SIG-M5 treated with dmso at 0.1 percent for 504 hours (cell line): ENCODE data around the gene CASZ1.

ENCODE experiments used
- DNase-seq: peaks from one replicate; lab custom pipeline; 2025; ENCODE audit not compliant: unreplicated experiment; lab: John Stamatoyannopoulos, UW

The CASZ1 gene

DNA sequence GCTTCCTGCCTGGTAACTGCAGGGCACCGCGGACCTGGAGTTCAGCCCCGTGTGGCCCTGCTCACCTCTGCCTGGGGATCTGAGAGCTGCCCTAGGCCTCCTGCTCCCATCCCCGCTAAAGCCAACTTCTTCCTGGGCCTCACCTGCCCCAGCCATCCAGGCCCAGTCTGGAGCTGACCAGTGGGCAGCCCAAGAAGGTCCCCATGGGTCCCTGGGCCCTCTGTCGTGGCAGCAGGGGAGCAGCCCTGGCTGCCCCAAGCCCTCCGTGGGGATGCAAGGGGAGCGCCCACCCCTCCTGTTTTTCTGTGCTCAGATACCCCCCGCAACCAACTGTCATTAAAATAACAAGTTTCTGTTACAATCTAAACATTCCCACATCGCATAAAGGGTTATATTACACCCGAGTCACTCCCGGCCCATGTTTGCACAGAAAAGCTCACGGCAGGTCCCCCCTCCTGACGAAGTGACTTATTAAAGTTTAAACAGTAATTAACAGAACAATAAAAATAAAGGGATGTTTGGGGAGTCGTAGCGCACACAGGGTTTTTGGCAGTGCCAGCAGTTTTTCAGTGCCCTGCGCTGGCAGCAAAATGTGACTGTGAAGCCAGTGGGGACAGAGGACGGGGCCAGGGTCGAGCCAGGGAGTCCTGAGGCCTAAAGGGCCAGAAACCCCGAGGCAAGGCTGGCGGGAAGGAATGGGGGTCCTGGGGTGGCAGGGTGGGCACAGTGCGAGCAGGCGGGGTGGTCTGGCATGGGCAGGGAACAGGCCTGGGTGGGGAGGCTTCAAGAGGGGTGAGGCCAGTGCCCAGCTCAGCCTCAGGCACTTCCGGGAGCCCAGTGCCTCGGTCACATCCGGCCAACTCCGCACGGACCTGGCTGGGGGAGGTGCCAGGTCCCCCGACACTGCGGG, 121.5 kb downstream of the CASZ1 start:
- DNase-seq: no peak

DNA sequence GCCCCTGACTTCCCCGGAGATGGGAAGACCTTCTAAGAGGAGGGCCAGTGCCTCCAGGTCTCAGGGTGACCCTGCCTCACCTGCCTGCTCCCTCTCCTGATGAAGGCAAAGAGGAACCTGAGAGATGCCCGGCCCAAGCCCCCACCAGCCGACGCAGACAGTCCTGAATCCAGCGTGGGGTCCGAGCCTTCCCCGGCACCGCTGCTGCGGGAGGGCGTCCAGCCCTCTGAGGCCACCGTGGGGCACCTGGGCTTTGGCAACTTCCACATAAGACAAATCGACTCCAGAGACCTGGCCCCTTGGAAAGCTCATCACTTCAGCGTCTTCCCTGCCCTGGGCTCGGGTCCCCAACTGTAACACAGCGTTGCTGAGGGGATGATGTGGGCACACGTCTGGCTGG, 122.2 kb downstream of the CASZ1 start:
- DNase-seq: no peak

DNA sequence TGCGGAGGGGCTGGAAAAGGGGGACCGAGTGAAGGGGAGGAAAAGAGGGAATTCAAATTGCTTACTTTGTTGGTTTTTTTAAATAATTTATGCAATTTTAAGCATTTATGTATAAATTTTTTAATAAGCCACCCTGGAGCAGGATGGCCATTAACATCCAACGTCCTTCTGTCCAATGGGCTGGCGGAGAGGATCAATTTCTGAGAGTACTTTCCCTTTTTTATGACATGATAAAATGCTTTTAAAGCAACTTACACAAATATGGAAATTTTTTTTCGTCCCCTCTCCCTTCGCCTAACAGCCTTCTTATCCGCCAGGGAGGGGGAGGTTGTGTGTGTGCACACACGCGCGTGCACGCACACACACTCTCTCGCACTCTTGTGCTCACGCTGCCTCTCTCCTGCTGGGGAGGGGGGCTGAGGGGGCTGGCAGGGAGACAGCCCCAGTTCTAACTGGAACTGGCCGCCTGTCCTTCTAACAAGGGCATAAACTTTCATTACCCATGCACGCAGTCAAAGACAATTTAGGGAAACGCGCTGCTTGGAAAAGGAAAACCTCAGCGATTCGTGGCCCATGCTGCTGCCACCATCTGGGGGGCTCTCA, 123.2 kb downstream of the CASZ1 start:
- no peak for DNase-seq

DNA sequence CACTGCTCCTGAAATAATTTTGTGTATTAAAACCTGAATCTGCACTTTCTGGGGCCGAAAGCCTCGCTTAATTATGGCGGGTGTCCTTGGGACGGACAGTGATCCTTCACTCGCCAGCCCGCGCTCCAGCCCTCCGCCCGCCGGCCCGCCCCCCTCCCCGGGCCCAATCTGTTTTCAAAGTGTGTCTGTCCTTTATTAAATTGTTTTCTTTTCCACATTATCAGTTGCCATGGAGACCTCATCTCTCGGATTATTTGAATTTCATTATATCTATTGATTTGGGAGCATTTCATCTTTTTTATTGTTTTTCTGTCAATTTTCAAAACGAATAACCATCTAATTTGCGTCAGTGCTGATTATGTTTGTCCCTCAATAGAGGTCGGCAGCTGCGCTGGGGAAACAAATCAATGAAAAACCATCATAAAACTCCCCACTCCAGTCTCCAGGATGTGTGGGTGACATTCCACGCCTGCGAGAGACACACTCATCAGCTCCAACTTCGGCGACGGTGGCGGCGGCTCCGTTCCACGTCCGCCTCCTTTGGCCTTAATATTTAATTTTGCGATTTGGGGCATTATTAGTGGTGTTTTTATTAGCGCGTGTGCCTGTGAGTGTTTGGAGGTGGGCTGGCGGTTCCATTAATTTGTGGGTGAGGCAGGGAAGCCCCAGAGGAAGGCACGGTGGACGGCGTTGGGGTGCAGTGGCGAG, 123.9 kb downstream of the CASZ1 start:
- no peak for DNase-seq

DNA sequence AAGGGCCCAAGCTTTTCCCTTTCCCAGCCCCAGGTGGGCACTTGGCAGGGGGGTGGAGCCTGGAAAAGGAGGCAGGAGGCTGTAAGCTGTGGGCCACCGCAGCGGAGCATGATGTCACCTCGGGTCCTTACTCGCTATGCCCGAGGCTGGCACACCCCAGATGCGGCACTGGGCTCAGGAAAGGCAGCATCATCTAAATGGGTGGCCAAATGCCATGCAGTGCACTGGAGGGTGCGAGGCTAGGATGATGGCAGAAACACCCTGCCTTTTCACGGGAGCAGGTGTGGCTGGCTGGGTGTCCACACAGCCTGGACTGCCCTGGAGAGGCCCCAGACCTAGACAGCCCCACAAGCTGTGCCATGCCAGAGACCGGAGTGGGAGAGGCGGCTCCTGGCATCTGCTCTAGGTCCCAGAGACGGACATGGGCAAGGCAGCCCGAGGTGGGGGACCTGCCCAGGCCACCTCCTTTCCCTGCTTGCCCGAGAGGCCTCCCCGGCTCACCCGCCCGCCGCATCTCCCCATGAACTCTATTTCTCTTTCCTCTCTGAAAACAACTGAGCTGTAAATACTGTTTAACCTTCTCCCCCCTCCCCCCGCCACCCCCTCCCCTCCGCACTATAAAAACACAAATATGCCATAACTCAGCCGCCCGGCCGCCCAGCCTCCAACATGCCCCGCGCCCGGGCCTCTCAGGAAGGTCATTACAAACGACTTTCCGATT, 124.7 kb downstream of the CASZ1 start:
- no peak for DNase-seq

DNA sequence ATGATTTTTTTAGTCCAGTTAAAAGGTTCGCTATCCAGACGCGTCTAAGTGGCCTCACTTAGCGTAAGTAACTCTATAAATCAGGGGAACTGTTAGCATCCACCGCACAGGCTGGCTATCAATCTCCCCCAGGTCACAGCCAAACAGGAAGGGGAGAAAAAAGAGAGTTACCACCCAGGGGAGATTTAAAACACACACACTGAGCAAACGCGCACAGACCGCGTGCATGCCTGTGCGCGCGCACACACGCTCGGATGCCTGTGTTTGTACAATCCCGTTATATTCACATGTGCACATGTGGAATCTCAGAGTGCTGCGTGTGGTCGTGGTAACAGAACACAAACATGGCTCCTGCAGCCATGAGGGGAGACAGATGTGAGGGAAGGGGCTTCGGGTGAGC, 125.4 kb downstream of the CASZ1 start:
- no peak for DNase-seq

DNA sequence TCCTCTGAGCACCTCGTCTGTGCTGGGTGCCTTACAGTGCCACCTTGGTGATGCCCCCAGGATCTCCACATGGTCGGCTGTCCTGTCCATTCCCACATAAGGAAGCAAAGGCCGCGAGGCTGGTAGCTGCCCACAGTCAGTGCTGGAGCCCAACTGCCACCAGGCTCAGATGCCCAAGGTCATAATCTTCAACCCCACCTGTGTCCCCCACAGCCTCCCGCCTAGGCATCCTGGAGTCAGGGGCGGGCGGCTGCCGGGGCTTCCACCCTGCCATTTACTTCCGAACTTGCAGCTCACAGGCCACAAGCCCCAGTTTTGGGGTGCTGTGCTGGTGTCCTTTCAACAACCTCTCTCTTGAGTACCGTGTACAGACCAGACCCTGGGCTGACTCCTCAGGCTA, 126.3 kb downstream of the CASZ1 start:
- no peak for DNase-seq

DNA sequence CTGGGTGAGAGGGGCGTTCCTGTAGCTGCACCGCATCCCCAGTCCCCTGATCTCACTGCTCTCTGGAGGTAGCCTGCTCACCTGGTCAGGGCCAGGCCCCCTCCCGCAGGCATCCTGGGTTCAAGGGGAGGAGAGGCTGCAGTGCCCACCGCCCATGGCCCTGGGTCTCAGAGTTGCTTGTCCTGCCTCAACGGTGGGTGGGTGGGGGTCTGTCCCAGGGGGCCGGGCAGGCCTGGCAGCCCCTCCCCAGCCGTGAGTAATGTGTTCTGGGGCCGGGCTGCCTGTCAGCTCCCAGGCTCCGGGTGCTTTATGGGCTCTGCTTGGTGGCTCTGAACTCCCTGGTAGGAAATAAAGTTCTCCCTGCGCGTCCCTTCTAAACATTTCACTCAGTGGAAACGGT, 126.9 kb downstream of the CASZ1 start:
- no peak for DNase-seq

DNA sequence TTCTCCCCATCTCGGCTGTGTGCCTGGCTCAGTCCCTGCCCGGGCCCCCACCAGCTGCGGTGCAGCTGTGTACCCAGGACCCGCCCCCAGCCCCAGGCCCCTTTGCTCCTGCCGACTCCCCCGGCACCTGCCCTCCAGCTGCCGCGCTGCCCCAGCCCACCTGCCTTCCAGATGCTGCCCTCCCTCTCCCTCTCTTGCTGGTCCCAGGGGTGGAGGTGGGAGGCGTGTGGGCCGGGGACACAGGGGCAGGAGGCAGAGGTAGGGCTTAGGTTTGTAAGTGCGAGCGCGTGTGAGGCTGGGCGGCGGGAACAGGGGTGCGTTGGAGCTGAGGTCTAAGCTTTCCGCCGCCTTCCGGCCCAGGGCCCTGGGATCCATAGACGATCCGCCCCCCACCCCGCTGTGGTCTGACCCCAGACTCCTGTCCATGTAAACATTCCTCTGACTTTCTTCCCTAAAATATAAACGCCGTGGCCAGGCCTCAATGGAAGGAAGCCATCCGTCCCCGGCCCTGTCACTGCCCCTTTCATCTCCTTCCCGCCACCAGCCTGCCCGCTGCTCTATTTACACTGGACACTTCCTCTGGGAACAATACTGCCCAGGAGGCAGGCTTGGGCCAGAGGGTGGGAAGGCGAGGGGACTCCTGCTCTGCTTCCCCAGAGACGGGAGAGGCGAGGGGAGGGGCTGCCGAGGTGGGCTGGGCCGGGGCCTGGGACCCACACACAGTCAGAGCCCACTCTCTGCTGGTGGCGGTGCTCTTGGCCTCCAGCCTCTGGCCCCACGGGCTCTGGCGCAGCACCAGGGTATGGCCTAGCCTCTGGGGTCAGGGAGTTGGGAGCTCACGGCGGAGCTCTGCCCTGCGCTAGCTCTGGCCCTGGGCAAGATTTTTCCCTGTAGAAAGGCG, 128.3 kb downstream of the CASZ1 start:
- no peak for DNase-seq

DNA sequence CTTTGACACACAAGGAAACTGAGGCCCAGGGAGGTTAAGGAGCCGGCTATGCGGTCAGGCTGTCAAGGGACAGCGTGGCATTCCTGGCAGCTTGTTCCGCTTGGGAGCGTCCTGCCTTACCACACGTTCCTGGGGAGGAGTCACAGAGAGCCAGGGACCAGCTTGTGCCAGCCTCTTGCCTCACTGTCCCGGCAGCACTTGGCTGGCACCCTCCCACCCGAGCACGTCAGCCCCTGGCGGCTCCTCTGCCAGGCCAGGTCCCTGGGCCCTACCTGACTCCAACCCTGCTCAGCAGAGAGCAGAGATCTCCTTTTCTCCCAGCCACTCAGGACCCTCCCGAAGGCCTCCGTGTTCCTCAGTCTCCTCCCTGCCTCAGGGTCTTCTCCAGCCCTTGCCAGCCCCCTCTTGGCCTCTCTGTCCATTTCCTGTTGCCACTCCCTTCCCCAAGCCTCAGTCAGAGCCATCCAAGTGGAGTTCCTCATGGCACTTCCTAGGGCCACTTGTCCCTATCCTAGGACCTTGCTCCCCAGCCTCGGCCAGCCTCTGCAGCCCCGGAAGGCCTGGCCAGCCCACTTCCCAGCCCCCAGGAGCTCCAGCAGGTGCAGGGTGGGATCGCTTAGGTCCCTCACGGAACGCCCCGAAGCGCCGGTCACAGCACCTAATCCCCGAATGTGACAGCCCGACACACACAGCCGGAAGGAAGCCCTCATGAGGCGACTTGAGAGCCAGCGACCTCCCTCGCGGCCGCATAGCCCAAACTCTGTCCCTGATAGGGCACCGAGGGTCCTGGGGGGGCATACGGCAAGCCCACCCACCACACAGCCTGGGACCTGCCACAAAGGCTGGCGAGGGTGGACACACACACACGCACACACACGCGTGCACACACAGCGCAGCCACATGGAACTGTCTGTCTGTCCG, 130.3 kb downstream of the CASZ1 start:
- DNase-seq: no peak

DNA sequence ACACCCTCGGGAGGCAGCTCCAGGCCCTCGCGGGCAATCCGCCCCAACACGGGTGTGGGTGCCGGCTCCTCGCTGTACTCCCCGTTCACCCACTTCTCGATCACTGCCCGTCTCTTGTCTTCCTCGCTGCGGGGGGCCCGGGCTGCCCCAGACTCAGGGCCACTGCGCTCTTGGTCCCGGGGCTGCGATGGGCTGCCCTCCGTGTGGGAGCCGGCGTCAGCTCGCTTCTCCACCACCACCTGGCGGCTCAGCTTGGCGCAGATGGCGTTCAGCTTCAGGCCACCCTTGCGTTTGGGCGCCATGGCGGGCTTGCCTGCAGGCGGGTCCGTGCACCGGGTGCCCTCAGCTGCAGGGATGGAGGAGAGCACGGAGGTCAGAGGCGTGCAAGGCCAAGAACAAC, 131.2 kb downstream of the CASZ1 start:
- no peak for DNase-seq

DNA sequence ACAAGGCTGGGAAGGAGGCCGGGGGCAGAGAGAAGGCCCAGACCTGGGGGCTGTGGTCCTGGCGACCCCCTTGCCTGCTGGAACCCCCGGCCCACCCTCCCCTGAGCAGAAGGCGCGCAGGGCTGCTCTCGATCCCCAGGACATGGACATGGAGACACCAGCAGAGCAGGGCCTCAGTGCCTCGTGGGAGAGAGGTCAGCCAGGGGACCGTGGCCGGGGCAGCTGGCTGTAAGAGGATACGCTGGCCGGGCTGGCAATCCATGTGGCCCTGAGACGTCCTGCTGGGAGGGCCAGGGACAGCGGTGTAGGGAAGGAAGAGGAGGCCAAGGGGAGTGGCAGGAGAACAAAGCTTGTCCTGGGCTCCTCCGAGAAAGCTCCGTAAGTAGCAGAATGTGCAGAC, 132.2 kb downstream of the CASZ1 start:
- DNase-seq: no peak

DNA sequence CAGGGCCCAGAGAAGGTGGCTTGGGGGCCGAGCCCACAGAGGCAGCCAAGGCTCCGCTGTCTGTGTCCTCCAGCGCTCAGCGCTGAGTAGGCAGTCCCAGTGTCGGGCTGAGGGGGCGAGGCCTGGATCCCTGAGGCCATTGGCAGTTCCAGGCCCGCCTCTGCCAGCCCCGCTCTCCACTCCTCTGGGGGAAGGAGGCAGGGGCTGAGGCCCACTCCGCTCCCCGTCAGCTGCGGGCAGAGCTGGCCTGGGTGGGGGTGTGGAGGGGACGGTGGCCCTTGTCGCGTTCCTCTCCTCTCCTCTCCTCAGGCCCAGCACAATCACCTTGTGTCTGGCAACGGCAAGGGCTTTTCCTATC, 132.8 kb downstream of the CASZ1 start:
- DNase-seq: no peak

DNA sequence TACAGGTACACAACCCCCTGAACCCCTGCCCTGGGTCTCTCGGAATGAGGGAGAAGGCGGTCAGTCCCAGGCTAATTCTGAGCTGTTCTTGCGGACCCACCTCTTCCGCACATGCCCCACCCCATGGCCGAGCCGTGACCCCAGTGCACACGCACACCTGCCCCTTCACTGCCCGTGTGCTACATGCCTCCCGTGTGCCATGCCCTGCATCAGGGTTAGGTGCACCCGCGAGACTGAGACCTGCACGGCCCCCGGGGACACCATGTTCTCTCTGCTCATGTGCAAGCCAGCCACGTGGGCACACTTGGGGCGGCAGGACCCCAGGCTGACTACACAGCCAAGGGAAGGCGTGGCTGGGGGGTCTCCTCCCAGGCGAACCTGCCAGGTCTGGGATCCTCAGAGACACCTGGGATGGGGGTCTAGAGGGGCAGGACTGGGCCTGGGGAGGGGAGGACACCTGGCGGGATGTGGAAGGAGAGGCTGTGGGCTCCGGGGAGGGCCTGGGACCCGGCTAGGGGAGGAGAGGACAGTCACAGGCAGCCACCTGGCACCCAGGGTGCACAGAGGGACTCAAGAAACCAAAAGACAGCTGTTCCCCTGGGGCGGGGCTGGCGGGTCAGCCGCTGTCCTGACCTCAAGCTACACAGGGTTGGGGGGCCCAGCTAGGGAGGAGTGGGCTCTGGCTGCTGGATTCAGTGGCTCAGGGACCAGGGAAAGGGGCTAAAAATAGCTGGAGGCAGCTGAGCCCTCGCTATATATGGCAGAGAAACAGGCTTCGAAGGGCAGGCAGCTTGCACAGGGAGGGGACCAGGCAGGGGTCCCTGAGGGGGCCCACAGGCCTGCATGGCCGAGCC, 133.4 kb downstream of the CASZ1 start:
- DNase-seq: no peak

DNA sequence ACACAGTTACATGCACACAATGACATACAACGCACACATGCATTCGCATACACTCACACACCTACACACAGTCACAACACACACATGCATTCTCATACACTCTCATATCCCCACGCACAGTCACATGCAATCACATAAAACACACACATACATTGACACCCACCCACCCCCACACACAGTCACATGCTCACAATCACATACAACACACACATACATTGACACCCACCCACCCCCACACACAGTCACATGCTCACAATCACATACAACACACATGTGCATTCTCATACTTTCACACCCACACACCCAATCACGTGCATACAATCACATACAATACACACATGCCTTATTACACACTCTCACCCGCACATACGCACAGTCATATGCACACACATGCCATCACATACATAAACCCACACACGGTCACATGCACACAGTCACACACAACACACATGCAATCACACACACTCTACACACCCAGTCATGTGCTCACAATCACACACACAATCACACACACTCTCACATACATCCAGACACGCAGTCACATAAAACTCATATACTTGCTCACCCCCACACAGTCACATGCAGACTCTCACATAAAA, 134.3 kb downstream of the CASZ1 start:
- no peak for DNase-seq

DNA sequence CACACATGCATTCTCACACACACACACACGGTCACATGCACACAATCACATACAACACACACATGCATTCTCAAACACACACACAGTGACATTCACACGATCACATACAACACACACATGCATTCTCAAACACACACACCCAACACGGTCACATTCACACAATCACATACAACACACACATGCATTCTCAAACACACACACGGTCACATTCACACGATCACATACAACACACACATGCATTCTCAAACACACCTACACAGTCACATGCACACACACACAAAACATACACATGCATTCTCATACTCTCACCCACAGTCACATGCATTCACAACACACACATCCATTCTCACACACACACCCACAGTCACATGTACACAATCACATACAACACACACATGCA, 135.0 kb downstream of the CASZ1 start:
- no peak for DNase-seq

DNA sequence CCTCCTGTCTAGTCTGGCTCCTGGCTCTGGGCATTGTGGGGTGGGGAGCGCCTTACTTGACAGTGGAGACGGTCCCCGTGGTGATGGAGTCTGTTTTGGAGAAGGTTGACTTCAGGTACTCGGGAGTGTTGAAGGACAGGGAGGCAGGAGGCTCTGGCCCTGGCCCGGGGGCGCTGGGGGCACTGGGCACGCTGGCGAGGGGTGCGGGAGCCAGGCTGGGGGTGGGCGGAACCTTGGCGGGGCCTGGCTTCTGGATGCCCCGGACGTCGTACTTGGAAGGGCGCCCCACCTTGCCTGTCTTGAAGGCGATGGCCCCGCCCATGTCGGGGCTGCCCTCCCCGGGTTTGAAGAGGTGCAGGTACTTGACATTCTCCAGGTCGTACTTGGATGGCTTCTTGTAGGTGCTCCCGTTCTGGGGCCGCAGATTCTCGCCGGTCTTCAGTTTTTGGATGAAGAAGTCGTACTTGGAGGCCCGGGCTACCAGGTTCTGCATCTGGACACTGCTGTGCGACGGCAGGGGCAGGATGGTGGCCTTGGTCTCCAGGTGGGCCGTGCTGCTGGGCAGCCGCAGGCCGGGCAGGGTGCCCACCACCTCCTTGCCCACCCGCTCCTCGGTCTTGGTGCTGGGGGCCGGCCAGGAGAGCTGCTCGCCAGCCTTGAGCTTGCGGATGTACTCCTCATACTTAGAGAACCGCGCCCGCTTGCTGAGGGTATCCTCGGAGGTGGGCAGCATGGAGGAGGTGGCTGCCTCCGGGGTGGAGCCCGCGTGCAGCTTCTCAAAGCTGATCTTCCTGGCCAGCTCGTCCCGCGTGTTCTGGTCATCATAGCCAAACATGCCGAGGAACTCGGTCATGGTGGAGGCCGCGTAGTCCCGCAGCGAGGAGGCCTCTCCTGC, 136.6 kb downstream of the CASZ1 start:
- DNase-seq: no peak
